ENCODE measurements around the gene KIR3DL3. TPM values are rescaled to one million over a fixed set of nuclear protein-coding genes. Genes with fewer than 3 reads are reported as not detected.
"Not testable (repeated sequence)": the region's sequence is repeated elsewhere in the genome, so short reads cannot be mapped to it uniquely, and the experiment has no call there.

Gene KIR3DL3
- total RNA-seq (ENCODE audit: unreplicated experiment): not detected
- long read RNA-seq: 0 reads

- H3K4me1 Mint-ChIP-seq (ENCODE audit: unreplicated experiment): no peaks in the 10 kb centered on the region
- H3K9me3 Mint-ChIP-seq (ENCODE audit: unreplicated experiment): peaks cover 52% of the 10 kb centered on the region
- H3K36me3 Mint-ChIP-seq (ENCODE audit: low read depth, unreplicated experiment): peaks cover 22% of the 10 kb centered on the region
Observed at GRCh38 chr19:54724142-54724541, at the start of gene KIR3DL3. KIR3DL3 (plus strand) TSS chr19:54724442; CDS start chr19:54724497, 55 bp downstream.

GRCh38 chr19:54676210-54676834, 47.9 kb upstream of the KIR3DL3 start:
- H3K27me3 Mint-ChIP-seq (ENCODE audit: unreplicated experiment); H3K27ac Mint-ChIP-seq (ENCODE audit: unreplicated experiment); H3K36me3 Mint-ChIP-seq (ENCODE audit: low read depth, unreplicated experiment); H3K4me1 Mint-ChIP-seq (ENCODE audit: unreplicated experiment); H3K4me3 Mint-ChIP-seq (ENCODE audit: unreplicated experiment); DNase-seq (ENCODE audit: low spot score); H3K9me3 Mint-ChIP-seq (ENCODE audit: unreplicated experiment): not testable (repeated sequence)
- TF ChIP-seq CTCF (IDR thresholded peaks at IDR 0.05; ENCODE audit: unreplicated experiment): peak; percentile 76

More at GRCh38 chr19:54724142-54724541, at the start of gene KIR3DL3:
- no peak for TF ChIP-seq CTCF (IDR thresholded peaks at IDR 0.05; ENCODE audit: unreplicated experiment)
- Mint-ChIP-seq H3K27me3 (ENCODE audit: unreplicated experiment) (peaks cover 15% of the 10 kb centered on the region), H3K27ac (ENCODE audit: unreplicated experiment) (no peak within 1 kb of the TSS), H3K4me3 (ENCODE audit: unreplicated experiment) (peak within 1 kb of the TSS; percentile 42)
- DNase-seq (ENCODE audit: low spot score): no peak

- Mint-ChIP-seq H3K9me3 (ENCODE audit: unreplicated experiment) (peaks cover 5% of the 10 kb centered on the region), H3K4me1 (ENCODE audit: unreplicated experiment) (no peaks in the 10 kb centered on the region)
Observed at GRCh38 chr19:54677217-54677616, 47.0 kb upstream of the KIR3DL3 start.

GRCh38 chr19:54681596-54681995, 42.6 kb upstream of the KIR3DL3 start:
- H3K4me3 Mint-ChIP-seq (ENCODE audit: unreplicated experiment); H3K36me3 Mint-ChIP-seq (ENCODE audit: low read depth, unreplicated experiment); H3K27ac Mint-ChIP-seq (ENCODE audit: unreplicated experiment); H3K4me1 Mint-ChIP-seq (ENCODE audit: unreplicated experiment); DNase-seq (ENCODE audit: low spot score); H3K27me3 Mint-ChIP-seq (ENCODE audit: unreplicated experiment): not testable (repeated sequence)
- H3K9me3 Mint-ChIP-seq (ENCODE audit: unreplicated experiment): peaks cover 14% of the 10 kb centered on the region

More at GRCh38 chr19:54677217-54677616, 47.0 kb upstream of the KIR3DL3 start:
- Mint-ChIP-seq H3K4me3 (ENCODE audit: unreplicated experiment) (no peak overlapping the region), H3K27me3 (ENCODE audit: unreplicated experiment) (no peaks in the 10 kb centered on the region), H3K36me3 (ENCODE audit: low read depth, unreplicated experiment) (no peaks in the 10 kb centered on the region), H3K27ac (ENCODE audit: unreplicated experiment) (no peak overlapping the region)
- TF ChIP-seq CTCF (IDR thresholded peaks at IDR 0.05; ENCODE audit: unreplicated experiment): no peak
- no peak for DNase-seq (ENCODE audit: low spot score)

- TF ChIP-seq CTCF (IDR thresholded peaks at IDR 0.05; ENCODE audit: unreplicated experiment): no peak
- peaks cover 15% of the 10 kb centered on the region for H3K9me3 Mint-ChIP-seq (ENCODE audit: unreplicated experiment)
- no peak overlapping the region for H3K4me3 Mint-ChIP-seq (ENCODE audit: unreplicated experiment)
- no peak overlapping the region for H3K27ac Mint-ChIP-seq (ENCODE audit: unreplicated experiment)
- DNase-seq (ENCODE audit: low spot score): no peak
- no peaks in the 10 kb centered on the region for H3K27me3 Mint-ChIP-seq (ENCODE audit: unreplicated experiment)
- H3K4me1 Mint-ChIP-seq (ENCODE audit: unreplicated experiment): no peaks in the 10 kb centered on the region
- peaks cover 4% of the 10 kb centered on the region for H3K36me3 Mint-ChIP-seq (ENCODE audit: low read depth, unreplicated experiment)
Observed at GRCh38 chr19:54682306-54682856, 41.9 kb upstream of the KIR3DL3 start.

All from endothelial cell (in vitro differentiated cells).